HG03442 (cell line): ENCODE measurements around the gene KIAA0408.

Experiments
- ATAC-seq: cut with Tn5 transposase; IDR thresholded peaks from one replicate; pipeline ENCODE4 v1.9.1; 2021; ENCODE audit warnings: mild to moderate bottlenecking, moderate library complexity; ENCODE audit not compliant: unreplicated experiment

Gene KIAA0408

GRCh38 chr6:127459231-127459641, at the start of gene KIAA0408:
TSS of gene KIAA0408 (minus strand) at chr6:127459389. CDS start at chr6:127453981, 5,408 bp downstream.
- no peak for ATAC-seq

GRCh38 chr6:127506894-127507293, 47.7 kb upstream of the KIAA0408 start:
- no peak for ATAC-seq

GRCh38 chr6:127503022-127503421, 43.8 kb upstream of the KIAA0408 start:
- ATAC-seq: no peak

GRCh38 chr6:127497410-127497809, 38.2 kb upstream of the KIAA0408 start:
- no peak for ATAC-seq

GRCh38 chr6:127496471-127496870, 37.3 kb upstream of the KIAA0408 start:
- no peak for ATAC-seq

GRCh38 chr6:127494240-127494767, 35.1 kb upstream of the KIAA0408 start:
- ATAC-seq: no peak

GRCh38 chr6:127489248-127489647, 30.1 kb upstream of the KIAA0408 start:
- ATAC-seq: no peak

GRCh38 chr6:127486934-127487333, 27.7 kb upstream of the KIAA0408 start:
- ATAC-seq: no peak

GRCh38 chr6:127484212-127484863, 25.1 kb upstream of the KIAA0408 start:
- ATAC-seq: peak; percentile 100

GRCh38 chr6:127483399-127484055, 24.3 kb upstream of the KIAA0408 start:
- ATAC-seq: peak; percentile 1

- no peak for ATAC-seq
These were observed 23.1 kb upstream of the KIAA0408 start for GRCh38 chr6:127482325-127482724.

- no peak for ATAC-seq
These were observed 22.4 kb upstream of the KIAA0408 start for GRCh38 chr6:127481628-127482027.

GRCh38 chr6:127481111-127481510, 21.9 kb upstream of the KIAA0408 start:
- ATAC-seq: no peak

- no peak for ATAC-seq
These were observed 18.5 kb upstream of the KIAA0408 start for GRCh38 chr6:127477658-127478057.

- no peak for ATAC-seq
These were observed 16.6 kb upstream of the KIAA0408 start for GRCh38 chr6:127475823-127476176.

GRCh38 chr6:127475135-127475822, 16.1 kb upstream of the KIAA0408 start:
- ATAC-seq: no peak

GRCh38 chr6:127471379-127472255, 12.4 kb upstream of the KIAA0408 start:
- ATAC-seq: no peak

GRCh38 chr6:127468936-127469335, 9.7 kb upstream of the KIAA0408 start:
- no peak for ATAC-seq

GRCh38 chr6:127466416-127466815, 7.2 kb upstream of the KIAA0408 start:
- ATAC-seq: no peak

GRCh38 chr6:127464881-127465459, 5.8 kb upstream of the KIAA0408 start:
- peak; percentile 92 for ATAC-seq
